ENCODE measurements around the gene CRYBA2.

GRCh38 chr2:219022616-219023015 is 29.4 kb upstream of the CRYBA2 start:
- TF ChIP-seq, protein P1, sequence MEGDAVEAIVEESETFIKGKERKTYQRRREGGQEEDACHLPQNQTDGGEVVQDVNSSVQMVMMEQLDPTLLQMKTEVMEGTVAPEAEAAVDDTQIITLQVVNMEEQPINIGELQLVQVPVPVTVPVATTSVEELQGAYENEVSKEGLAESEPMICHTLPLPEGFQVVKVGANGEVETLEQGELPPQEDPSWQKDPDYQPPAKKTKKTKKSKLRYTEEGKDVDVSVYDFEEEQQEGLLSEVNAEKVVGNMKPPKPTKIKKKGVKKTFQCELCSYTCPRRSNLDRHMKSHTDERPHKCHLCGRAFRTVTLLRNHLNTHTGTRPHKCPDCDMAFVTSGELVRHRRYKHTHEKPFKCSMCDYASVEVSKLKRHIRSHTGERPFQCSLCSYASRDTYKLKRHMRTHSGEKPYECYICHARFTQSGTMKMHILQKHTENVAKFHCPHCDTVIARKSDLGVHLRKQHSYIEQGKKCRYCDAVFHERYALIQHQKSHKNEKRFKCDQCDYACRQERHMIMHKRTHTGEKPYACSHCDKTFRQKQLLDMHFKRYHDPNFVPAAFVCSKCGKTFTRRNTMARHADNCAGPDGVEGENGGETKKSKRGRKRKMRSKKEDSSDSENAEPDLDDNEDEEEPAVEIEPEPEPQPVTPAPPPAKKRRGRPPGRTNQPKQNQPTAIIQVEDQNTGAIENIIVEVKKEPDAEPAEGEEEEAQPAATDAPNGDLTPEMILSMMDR (IDR thresholded peaks at IDR 0.05) = no peak
- TF ChIP-seq EZH2 (IDR thresholded peaks at IDR 0.05) (no peak), EZH2phosphoT487 (IDR thresholded peaks at IDR 0.05) (no peak)

All from neural progenitor cell (in vitro differentiated cells).